HL-60/S4 treated with phorbol 12-myristate 13-acetate at 8.2 ng/mL for 4 days and 3 days (cell line): ENCODE measurements around the gene NMB.
"Not testable (repeated sequence)": the region's sequence is repeated elsewhere in the genome, so short reads cannot be mapped to it uniquely, and the experiment has no call there.

ENCODE experiments used
- in situ Hi-C: fragments of 300-500 bp; cut with MboI; formaldehyde crosslinking; loops from 2 replicates; pipeline ENCODE4 v1.15.0; 2022; ENCODE audit warnings: low sequenced_read_pairs

Gene NMB

GRCh38 chr15:84658080-84658787 is at the start of gene NMB:
Gene NMB, minus strand, starts transcription at chr15:84658199. Its CDS starts 47 bp downstream, at chr15:84658152.
- in situ Hi-C loops: no loop called here

- in situ Hi-C loops: no loop called here
Observed at GRCh38 chr15:84703808-84704207, 45.8 kb upstream of the NMB start.

GRCh38 chr15:84702961-84703482 is 45.0 kb upstream of the NMB start:
- in situ Hi-C loops: no loop called here

GRCh38 chr15:84699538-84700191 is 41.7 kb upstream of the NMB start:
- in situ Hi-C loops: no loop called here

- in situ Hi-C loops: no loop called here
Observed at GRCh38 chr15:84697236-84697990, 39.4 kb upstream of the NMB start.

GRCh38 chr15:84696757-84697156 is 38.8 kb upstream of the NMB start:
- in situ Hi-C loops: no loop called here

GRCh38 chr15:84690342-84690741 is 32.3 kb upstream of the NMB start:
- in situ Hi-C loops: no loop called here

- in situ Hi-C loops: no loop called here
Observed at GRCh38 chr15:84689858-84690257, 31.9 kb upstream of the NMB start.

- in situ Hi-C loops: not testable (repeated sequence)
Observed at GRCh38 chr15:84686446-84686845, 28.4 kb upstream of the NMB start.

GRCh38 chr15:84685304-84685703 is 27.3 kb upstream of the NMB start:
- in situ Hi-C loops: no loop called here

GRCh38 chr15:84684092-84684491 is 26.1 kb upstream of the NMB start:
- in situ Hi-C loops: no loop called here

- in situ Hi-C loops: no loop called here
Observed at GRCh38 chr15:84681831-84682230, 23.8 kb upstream of the NMB start.

- in situ Hi-C loops: no loop called here
Observed at GRCh38 chr15:84671211-84671610, 13.2 kb upstream of the NMB start.

GRCh38 chr15:84669726-84670125 is 11.7 kb upstream of the NMB start:
- in situ Hi-C loops: no loop called here

GRCh38 chr15:84668221-84668982 is 10.4 kb upstream of the NMB start:
- in situ Hi-C loops: no loop called here

- in situ Hi-C loops: no loop called here
Observed at GRCh38 chr15:84666373-84666772, 8.4 kb upstream of the NMB start.

- in situ Hi-C loops: no loop called here
Observed at GRCh38 chr15:84661001-84661400, 3.0 kb upstream of the NMB start.

GRCh38 chr15:84659904-84660781 is 2.1 kb upstream of the NMB start:
- in situ Hi-C loops: no loop called here

- in situ Hi-C loops: no loop called here
Observed at GRCh38 chr15:84658788-84659411, 901 bp upstream of the NMB start.

- in situ Hi-C loops: no loop called here
Observed at GRCh38 chr15:84657748-84658079, 285 bp downstream of the NMB start.
